Natural killer cell (primary cell): Measurements from ENCODE around the gene HOXB7. TPM values are rescaled to one million over a fixed set of nuclear protein-coding genes. Genes with fewer than 3 reads are reported as not detected.

Source experiments
- ATAC-seq, 3 donors: fragments of 150-1000 bp in 2 of 3; fragments of 200-7000 bp in 1 of 3; cut with Tn5 transposase; 1 replicate in 1 of 3; 2 replicates in 2 of 3; pipeline ENCODE4 v1.10.0; 2021; ENCODE audit warnings: mild to moderate bottlenecking in 2 of 3, moderate library complexity in 2 of 3
- DNase-seq, 2 donors: peaks; one replicate each; pipeline versions ENCODE4 v3.0.0 to v3.0.0-alpha.2; 2013 to 2021; ENCODE audit warnings: mixed read lengths in 1 of 2
- H3K27ac ChIP-seq: one replicate; pipeline ENCODE4 v1.5.1; 2013; ENCODE audit warnings: mild to moderate bottlenecking, low read length
- H3K27me3 ChIP-seq: one replicate; pipeline ENCODE4 v1.6.1; 2013; ENCODE audit warnings: low read length; ENCODE audit not compliant: control insufficient read depth, insufficient read depth
- H3K36me3 ChIP-seq: one replicate; pipeline ENCODE4 v1.6.1; 2013; ENCODE audit warnings: low read length; ENCODE audit not compliant: control insufficient read depth, insufficient read depth
- H3K4me1 ChIP-seq: one replicate; pipeline ENCODE4 v1.6.1; 2013; ENCODE audit warnings: low read length; ENCODE audit not compliant: control insufficient read depth, insufficient read depth
- H3K4me3 ChIP-seq: one replicate; pipeline ENCODE4 v1.5.1; 2013; ENCODE audit warnings: low read length
- H3K9me3 ChIP-seq: one replicate; pipeline ENCODE4 v1.6.1; 2013; ENCODE audit warnings: low read length; ENCODE audit not compliant: control insufficient read depth, insufficient read depth
- H3K27ac Mint-ChIP-seq, 2 donors: one replicate each; pipeline ENCODE4 v1.8.0; 2022; ENCODE audit warnings: mild to moderate bottlenecking in 2 of 2, mixed read lengths in 2 of 2, moderate library complexity in 1 of 2
- H3K27me3 Mint-ChIP-seq, 2 donors: one replicate each; pipeline ENCODE4 v1.8.0; 2022; ENCODE audit warnings: low read depth in 2 of 2, mixed read lengths in 2 of 2
- H3K36me3 Mint-ChIP-seq: one replicate; pipeline ENCODE4 v1.8.0; 2022; ENCODE audit warnings: mixed read lengths
- H3K4me1 Mint-ChIP-seq, 2 donors: one replicate each; pipeline ENCODE4 v1.8.0; 2022; ENCODE audit warnings: mixed read lengths in 2 of 2
- H3K4me3 Mint-ChIP-seq: one replicate; pipeline ENCODE4 v1.8.0; 2022; ENCODE audit warnings: mild to moderate bottlenecking, moderate library complexity, mixed read lengths
- H3K9me3 Mint-ChIP-seq, 2 donors: one replicate each; pipeline ENCODE4 v1.8.0; 2022; ENCODE audit warnings: mixed read lengths in 2 of 2
- CTCF ChIP-seq: fragments of 200-600 bp; IDR thresholded peaks from one replicate; pipeline ENCODE4 v1.8.0; 2022; ENCODE audit warnings: antibody characterized with exemption
- WGBS: methylation state at CpG from one replicate; pipeline ENCODE4 v1.1.7; 2013; ENCODE audit warnings: missing lambda C conversion rate; ENCODE audit not compliant: insufficient coverage; 5-methylcytosine and 5-hydroxymethylcytosine counted together
- intact Hi-C: fragments of 100-400 bp; cut with micrococcal nuclease; formaldehyde crosslinking; loops from one replicate; pipeline ENCODE4 v1.14.2; 2022
- total RNA-seq, 4 donors: library from RNA; stranded (reverse); fragments of 120-200 nt in 1 of 4; gene quantifications; one replicate each; pipeline versions ENCODE4 v1.2.3 to v1.2.4, GENCODE V29; 2013 to 2022

Gene HOXB7
- total RNA-seq, 3 donors from 2014 or later (not counting 1 experiment from before 2014, with no cell fraction given): 0.45 to 1.4 (median 0.97) TPM

DNA sequence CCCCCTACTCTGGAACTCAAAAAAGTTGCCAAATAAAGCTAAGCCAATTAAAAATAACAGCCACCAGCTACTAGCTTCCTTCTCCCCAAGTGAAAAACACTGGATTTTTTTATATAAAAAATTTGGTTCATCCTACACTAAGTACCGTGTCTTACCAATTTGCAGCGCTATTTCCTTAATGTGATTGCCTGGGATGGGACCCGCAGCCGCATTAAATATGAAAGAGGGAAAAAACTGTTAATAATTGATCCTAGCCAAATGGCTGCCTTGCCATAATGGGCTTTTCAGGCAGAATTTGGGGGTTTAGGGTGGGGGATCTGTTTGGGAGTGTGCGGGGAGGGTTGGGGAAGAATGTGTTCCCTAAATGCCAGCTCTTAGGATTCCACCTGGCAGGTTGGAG lies 13.3 kb upstream of the HOXB7 start:
- WGBS: 87% methylated on average over 5 of the region's 5 CpGs
- no peak for ATAC-seq
- no peak for TF ChIP-seq CTCF
- H3K4me1 ChIP-seq: peaks cover 28% of the 10 kb centered on the region
- H3K4me1 Mint-ChIP-seq: peaks cover 20 to 23% of the 10 kb centered on the region in 2 donors
- no peaks in the 10 kb centered on the region for H3K9me3 ChIP-seq
- no peak overlapping the region for H3K4me3 ChIP-seq
- H3K9me3 Mint-ChIP-seq: no peaks in the 10 kb centered on the region
- H3K4me3 Mint-ChIP-seq: peak overlapping the region; percentile 49
- no peaks in the 10 kb centered on the region for H3K36me3 ChIP-seq
- no peak for DNase-seq
- no peak overlapping the region for H3K27ac Mint-ChIP-seq
- H3K27ac ChIP-seq: no peak overlapping the region
- H3K27me3 Mint-ChIP-seq: peaks cover 78 to 81% of the 10 kb centered on the region in 2 donors
- H3K27me3 ChIP-seq: peaks cover 73% of the 10 kb centered on the region
- intact Hi-C loops: loop anchor here (5.0 kb wide), 1 partner anchor 542 kb away; no protein-coding TSS in a partner anchor
- no peaks in the 10 kb centered on the region for H3K36me3 Mint-ChIP-seq

DNA sequence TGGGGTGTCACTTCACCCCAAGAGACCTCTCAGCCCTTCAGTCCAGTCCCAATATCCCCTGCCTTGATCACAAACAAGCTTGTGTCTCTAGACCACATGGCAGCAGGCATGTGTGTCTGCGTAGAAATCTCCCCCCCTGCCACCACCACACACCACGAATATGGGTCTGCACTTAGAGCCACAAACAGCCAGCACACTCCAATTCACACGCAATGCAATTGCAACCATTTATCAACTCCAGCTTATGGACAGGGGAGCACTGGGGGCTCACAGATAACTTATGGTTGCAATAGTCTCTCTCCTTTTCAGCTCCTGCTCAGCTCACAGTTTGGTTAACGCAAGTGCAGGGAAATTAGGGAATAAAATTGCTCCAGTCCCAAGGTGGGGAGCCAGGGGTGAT lies 12.8 kb upstream of the HOXB7 start:
- Mint-ChIP-seq H3K36me3 (no peaks in the 10 kb centered on the region), H3K9me3 (no peaks in the 10 kb centered on the region), H3K4me3 (no peak overlapping the region), H3K27ac (no peak overlapping the region), H3K4me1 (peaks cover 23 to 29% of the 10 kb centered on the region in 2 donors), H3K27me3 (peaks cover 78 to 82% of the 10 kb centered on the region in 2 donors)
- peaks cover 33% of the 10 kb centered on the region for H3K4me1 ChIP-seq
- H3K27me3 ChIP-seq: peaks cover 73% of the 10 kb centered on the region
- H3K27ac ChIP-seq: no peak overlapping the region
- 54% methylated on average over 3 of the region's 4 CpGs for WGBS
- DNase-seq (no peak), ATAC-seq (no peak)
- H3K4me3 ChIP-seq: no peak overlapping the region
- H3K9me3 ChIP-seq: no peaks in the 10 kb centered on the region
- TF ChIP-seq CTCF: no peak
- no peaks in the 10 kb centered on the region for H3K36me3 ChIP-seq
- intact Hi-C loops: loop anchor here (5.0 kb wide), 1 partner anchor 541 kb away; no protein-coding TSS in a partner anchor

DNA sequence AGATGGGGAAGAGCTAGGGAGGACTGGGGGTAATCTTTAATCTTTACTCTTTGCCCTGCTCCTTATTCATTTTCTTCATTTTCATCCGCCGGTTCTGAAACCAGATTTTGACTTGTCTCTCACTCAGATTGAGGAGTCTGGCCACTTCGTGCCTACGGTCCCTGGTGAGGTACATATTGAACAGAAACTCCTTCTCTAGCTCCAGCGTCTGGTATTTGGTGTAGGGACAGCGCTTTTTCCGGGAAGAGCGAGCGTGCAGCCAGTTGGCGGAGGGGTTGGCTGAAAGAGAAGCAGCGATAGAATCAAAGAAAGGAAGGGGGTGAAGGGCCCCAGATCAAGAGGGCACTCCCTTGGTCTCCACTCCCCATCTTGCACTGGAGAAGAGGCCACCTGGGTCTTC lies 12.0 kb upstream of the HOXB7 start:
- Histone ChIP-seq H3K4me3 (no peak overlapping the region), H3K36me3 (no peaks in the 10 kb centered on the region), H3K27me3 (peaks cover 75% of the 10 kb centered on the region), H3K4me1 (peaks cover 41% of the 10 kb centered on the region), H3K9me3 (no peaks in the 10 kb centered on the region), H3K27ac (no peak overlapping the region)
- H3K4me3 Mint-ChIP-seq: no peak overlapping the region
- no peak overlapping the region for H3K27ac Mint-ChIP-seq
- no peaks in the 10 kb centered on the region for H3K36me3 Mint-ChIP-seq
- TF ChIP-seq CTCF: no peak
- H3K27me3 Mint-ChIP-seq: peaks cover 78 to 81% of the 10 kb centered on the region in 2 donors
- intact Hi-C loops: loop anchor here (5.0 kb wide), 1 partner anchor 541 kb away; no protein-coding TSS in a partner anchor
- DNase-seq (no peak), ATAC-seq (no peak)
- WGBS: 91% methylated on average over 11 of the region's 11 CpGs
- H3K9me3 Mint-ChIP-seq: no peaks in the 10 kb centered on the region
- H3K4me1 Mint-ChIP-seq: peaks cover 29 to 34% of the 10 kb centered on the region in 2 donors
